PFSK-1 (cell line): ENCODE data around the gene DNAH6.

Experiments used
- FOXP2 ChIP-seq: optimal IDR thresholded peaks from 2 replicates; pipeline ENCODE3; 2011; ENCODE audit warnings: borderline replicate concordance, control low read depth, inconsistent platforms; ENCODE audit not compliant: insufficient read depth; ENCODE audit errors: extremely low read length, extremely low read depth
- POLR2AphosphoS5 ChIP-seq: IDR thresholded peaks from 2 replicates; pipeline ENCODE4 v1.6.1; 2012; ENCODE audit warnings: low read depth, mild to moderate bottlenecking, control low read depth, low read length, moderate library complexity
- REST ChIP-seq, 2 experiments: IDR thresholded peaks; 2 replicates each; pipeline versions ENCODE4 v1.6.1 to v1.8.0; 2011 to 2012; ENCODE audit warnings: low read depth in 2 of 2, low read length in 2 of 2, control low read depth in 1 of 2, inconsistent platforms in 1 of 2, mild to moderate bottlenecking in 1 of 2, moderate library complexity in 1 of 2; ENCODE audit not compliant: insufficient read depth in 1 of 2
- SIN3A ChIP-seq: IDR thresholded peaks from 2 replicates; pipeline ENCODE4 v1.6.1; 2012; ENCODE audit warnings: mild to moderate bottlenecking, low read length, moderate library complexity, borderline replicate concordance; ENCODE audit not compliant: insufficient read depth
- TAF1 ChIP-seq: IDR thresholded peaks from 2 replicates; pipeline ENCODE4 v1.6.1; 2012; ENCODE audit warnings: low read length, control low read depth, borderline replicate concordance; ENCODE audit not compliant: insufficient read depth

The DNAH6 gene

GRCh38 chr2:84793641-84794040, 277.3 kb downstream of the DNAH6 start:
- TF ChIP-seq POLR2AphosphoS5 = no peak
- no peak for TF ChIP-seq SIN3A
- TF ChIP-seq FOXP2 = no peak
- TF ChIP-seq TAF1 = no peak

- no peak for TF ChIP-seq TAF1
- TF ChIP-seq POLR2AphosphoS5 = no peak
- no peak for TF ChIP-seq FOXP2
- no peak for TF ChIP-seq SIN3A
- no peak for TF ChIP-seq REST (IDR thresholded peaks at IDR 0.05; ENCODE audit: insufficient read depth in 1 of 2, low read depth in 2 of 2, low read length in 2 of 2)
Observed at GRCh38 chr2:84796798-84797197, 280.5 kb downstream of the DNAH6 start.

- no peak for TF ChIP-seq REST (IDR thresholded peaks at IDR 0.05; ENCODE audit: insufficient read depth in 1 of 2, low read depth in 2 of 2, low read length in 2 of 2)
- no peak for TF ChIP-seq POLR2AphosphoS5
- no peak for TF ChIP-seq SIN3A
- no peak for TF ChIP-seq FOXP2
- TF ChIP-seq TAF1 = no peak
Observed at GRCh38 chr2:84797271-84797670, 281.0 kb downstream of the DNAH6 start.

- TF ChIP-seq FOXP2 (no peak), TAF1 (no peak), POLR2AphosphoS5 (no peak), REST (IDR thresholded peaks at IDR 0.05; ENCODE audit: insufficient read depth in 1 of 2, low read depth in 2 of 2, low read length in 2 of 2) (no peak), SIN3A (no peak)
Observed at GRCh38 chr2:84799772-84800171, 283.5 kb downstream of the DNAH6 start.

- TF ChIP-seq TAF1 (no peak), FOXP2 (no peak), REST (IDR thresholded peaks at IDR 0.05; ENCODE audit: insufficient read depth in 1 of 2, low read depth in 2 of 2, low read length in 2 of 2) (no peak), POLR2AphosphoS5 (no peak), SIN3A (no peak)
Observed at GRCh38 chr2:84800194-84800805, 284.0 kb downstream of the DNAH6 start.
